Measurements from ENCODE around the gene ELAVL1. TPM values are rescaled to one million over a fixed set of nuclear protein-coding genes. Genes with fewer than 3 reads are reported as not detected.

Gene ELAVL1
- total and polyA plus RNA-seq, 2 experiments from 2014 or later = 81.6 to 143 TPM

DNA sequence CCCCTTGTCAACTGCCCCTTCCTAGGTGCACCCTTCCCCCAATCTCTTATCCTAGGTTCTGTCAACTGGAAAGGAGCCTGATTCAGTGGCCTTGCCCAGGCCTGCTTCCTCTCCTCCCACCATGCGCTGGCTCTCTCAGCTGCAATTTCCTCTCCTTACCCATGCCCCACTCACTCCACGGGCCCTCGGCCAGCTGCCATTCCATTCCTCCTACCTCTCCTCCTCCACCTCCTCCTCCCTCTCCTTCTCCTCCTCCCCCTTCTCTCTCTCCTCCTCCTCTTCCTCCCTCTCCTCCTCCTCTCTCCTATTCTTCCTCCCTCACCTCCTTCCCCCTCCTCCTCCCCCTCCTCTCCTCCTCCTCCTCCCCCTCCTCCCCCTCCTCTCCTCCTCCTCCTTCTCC is 52.4 kb downstream of the ELAVL1 start:
- Histone ChIP-seq H3K9me2 (ENCODE audit: insufficient read depth) (no peaks in the 10 kb centered on the region), H3K36me3 (ENCODE audit: insufficient read depth) (0 out of 2 replicates have a peak, but pooled peaks cover under 1% of the 10 kb centered on the region), H3K4me2 (no peak overlapping the region), H3K27me3 (ENCODE audit: insufficient read depth) (no peaks in the 10 kb centered on the region), H3F3A (replicated peaks; ENCODE audit: low read depth) (0 out of 2 replicates have a peak, but pooled peaks cover 5% of the 10 kb centered on the region), H3K27ac (ENCODE audit: low read depth) (no peak overlapping the region), H4K20me1 (replicated peaks; ENCODE audit: insufficient read depth) (no peaks in the 10 kb centered on the region; the same call in 1 of the 2 replicates), H3K79me2 (replicated peaks; ENCODE audit: insufficient read depth) (no peaks in the 10 kb centered on the region), H2AFZ (no peak overlapping the region), H3K4me1 (ENCODE audit: insufficient read depth) (no peaks in the 10 kb centered on the region; the same call in 1 of the 2 replicates), H3K4me3 (no peak overlapping the region)
- Mint-ChIP-seq H3K27ac (no peak overlapping the region), H3K4me3 (no peak overlapping the region), H3K4me1 (peaks cover 7% of the 10 kb centered on the region), H3K36me3 (ENCODE audit: low read depth) (peaks cover 16% of the 10 kb centered on the region; the same call in 2 of the 3 replicates), H3K9me3 (peaks cover 7% of the 10 kb centered on the region), H3K27me3 (ENCODE audit: insufficient read depth, low read depth, poor library complexity) (peaks cover 23% of the 10 kb centered on the region)
- no peak for DNase-seq (ENCODE audit: low spot score)
- TF ChIP-seq JUNB (IDR thresholded peaks at IDR 0.05; ENCODE audit: unreplicated experiment) (no peak), EZH2phosphoT487 (IDR thresholded peaks at IDR 0.05; ENCODE audit: unreplicated experiment) (no peak), CREB1 (CRISPR knock-in tag; IDR thresholded peaks at IDR 0.05; ENCODE audit: low read depth) (no peak), STAT1 (IDR thresholded peaks at IDR 0.05; ENCODE audit: unreplicated experiment) (no peak), CTCF (conservative IDR thresholded peaks at IDR 0.05; ENCODE audit: low read depth in 2 of 2) (no peak), ZNF114 (CRISPR knock-in tag; IDR thresholded peaks at IDR 0.05) (no peak), ETS1 (IDR thresholded peaks at IDR 0.05) (no peak), ZNF331 (CRISPR knock-in tag; IDR thresholded peaks at IDR 0.05; ENCODE audit: low read depth) (no peak), POLR2AphosphoS5 (IDR thresholded peaks at IDR 0.05; ENCODE audit: low read depth) (no peak), EZH2 (IDR thresholded peaks at IDR 0.05; ENCODE audit: low read depth, unreplicated experiment) (no peak), NANOG (IDR thresholded peaks at IDR 0.05; ENCODE audit: borderline replicate concordance) (no peak)
- TF ChIP-seq, protein P1, sequence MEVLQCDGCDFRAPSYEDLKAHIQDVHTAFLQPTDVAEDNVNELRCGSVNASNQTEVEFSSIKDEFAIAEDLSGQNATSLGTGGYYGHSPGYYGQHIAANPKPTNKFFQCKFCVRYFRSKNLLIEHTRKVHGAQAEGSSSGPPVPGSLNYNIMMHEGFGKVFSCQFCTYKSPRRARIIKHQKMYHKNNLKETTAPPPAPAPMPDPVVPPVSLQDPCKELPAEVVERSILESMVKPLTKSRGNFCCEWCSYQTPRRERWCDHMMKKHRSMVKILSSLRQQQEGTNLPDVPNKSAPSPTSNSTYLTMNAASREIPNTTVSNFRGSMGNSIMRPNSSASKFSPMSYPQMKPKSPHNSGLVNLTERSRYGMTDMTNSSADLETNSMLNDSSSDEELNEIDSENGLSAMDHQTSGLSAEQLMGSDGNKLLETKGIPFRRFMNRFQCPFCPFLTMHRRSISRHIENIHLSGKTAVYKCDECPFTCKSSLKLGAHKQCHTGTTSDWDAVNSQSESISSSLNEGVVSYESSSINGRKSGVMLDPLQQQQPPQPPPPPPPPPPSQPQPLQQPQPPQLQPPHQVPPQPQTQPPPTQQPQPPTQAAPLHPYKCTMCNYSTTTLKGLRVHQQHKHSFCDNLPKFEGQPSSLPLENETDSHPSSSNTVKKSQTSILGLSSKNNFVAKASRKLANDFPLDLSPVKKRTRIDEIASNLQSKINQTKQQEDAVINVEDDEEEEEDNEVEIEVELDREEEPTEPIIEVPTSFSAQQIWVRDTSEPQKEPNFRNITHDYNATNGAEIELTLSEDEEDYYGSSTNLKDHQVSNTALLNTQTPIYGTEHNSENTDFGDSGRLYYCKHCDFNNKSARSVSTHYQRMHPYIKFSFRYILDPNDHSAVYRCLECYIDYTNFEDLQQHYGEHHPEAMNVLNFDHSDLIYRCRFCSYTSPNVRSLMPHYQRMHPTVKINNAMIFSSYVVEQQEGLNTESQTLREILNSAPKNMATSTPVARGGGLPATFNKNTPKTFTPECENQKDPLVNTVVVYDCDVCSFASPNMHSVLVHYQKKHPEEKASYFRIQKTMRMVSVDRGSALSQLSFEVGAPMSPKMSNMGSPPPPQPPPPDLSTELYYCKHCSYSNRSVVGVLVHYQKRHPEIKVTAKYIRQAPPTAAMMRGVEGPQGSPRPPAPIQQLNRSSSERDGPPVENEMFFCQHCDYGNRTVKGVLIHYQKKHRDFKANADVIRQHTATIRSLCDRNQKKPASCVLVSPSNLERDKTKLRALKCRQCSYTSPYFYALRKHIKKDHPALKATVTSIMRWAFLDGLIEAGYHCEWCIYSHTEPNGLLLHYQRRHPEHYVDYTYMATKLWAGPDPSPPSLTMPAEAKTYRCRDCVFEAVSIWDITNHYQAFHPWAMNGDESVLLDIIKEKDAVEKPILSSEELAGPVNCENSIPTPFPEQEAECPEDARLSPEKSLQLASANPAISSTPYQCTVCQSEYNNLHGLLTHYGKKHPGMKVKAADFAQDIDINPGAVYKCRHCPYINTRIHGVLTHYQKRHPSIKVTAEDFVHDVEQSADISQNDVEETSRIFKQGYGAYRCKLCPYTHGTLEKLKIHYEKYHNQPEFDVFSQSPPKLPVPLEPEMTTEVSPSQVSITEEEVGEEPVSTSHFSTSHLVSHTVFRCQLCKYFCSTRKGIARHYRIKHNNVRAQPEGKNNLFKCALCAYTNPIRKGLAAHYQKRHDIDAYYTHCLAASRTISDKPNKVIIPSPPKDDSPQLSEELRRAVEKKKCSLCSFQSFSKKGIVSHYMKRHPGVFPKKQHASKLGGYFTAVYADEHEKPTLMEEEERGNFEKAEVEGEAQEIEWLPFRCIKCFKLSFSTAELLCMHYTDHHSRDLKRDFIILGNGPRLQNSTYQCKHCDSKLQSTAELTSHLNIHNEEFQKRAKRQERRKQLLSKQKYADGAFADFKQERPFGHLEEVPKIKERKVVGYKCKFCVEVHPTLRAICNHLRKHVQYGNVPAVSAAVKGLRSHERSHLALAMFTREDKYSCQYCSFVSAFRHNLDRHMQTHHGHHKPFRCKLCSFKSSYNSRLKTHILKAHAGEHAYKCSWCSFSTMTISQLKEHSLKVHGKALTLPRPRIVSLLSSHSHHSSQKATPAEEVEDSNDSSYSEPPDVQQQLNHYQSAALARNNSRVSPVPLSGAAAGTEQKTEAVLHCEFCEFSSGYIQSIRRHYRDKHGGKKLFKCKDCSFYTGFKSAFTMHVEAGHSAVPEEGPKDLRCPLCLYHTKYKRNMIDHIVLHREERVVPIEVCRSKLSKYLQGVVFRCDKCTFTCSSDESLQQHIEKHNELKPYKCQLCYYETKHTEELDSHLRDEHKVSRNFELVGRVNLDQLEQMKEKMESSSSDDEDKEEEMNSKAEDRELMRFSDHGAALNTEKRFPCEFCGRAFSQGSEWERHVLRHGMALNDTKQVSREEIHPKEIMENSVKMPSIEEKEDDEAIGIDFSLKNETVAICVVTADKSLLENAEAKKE (CRISPR knock-in tag; IDR thresholded peaks at IDR 0.05) = no peak
- TF ChIP-seq, protein P2, sequence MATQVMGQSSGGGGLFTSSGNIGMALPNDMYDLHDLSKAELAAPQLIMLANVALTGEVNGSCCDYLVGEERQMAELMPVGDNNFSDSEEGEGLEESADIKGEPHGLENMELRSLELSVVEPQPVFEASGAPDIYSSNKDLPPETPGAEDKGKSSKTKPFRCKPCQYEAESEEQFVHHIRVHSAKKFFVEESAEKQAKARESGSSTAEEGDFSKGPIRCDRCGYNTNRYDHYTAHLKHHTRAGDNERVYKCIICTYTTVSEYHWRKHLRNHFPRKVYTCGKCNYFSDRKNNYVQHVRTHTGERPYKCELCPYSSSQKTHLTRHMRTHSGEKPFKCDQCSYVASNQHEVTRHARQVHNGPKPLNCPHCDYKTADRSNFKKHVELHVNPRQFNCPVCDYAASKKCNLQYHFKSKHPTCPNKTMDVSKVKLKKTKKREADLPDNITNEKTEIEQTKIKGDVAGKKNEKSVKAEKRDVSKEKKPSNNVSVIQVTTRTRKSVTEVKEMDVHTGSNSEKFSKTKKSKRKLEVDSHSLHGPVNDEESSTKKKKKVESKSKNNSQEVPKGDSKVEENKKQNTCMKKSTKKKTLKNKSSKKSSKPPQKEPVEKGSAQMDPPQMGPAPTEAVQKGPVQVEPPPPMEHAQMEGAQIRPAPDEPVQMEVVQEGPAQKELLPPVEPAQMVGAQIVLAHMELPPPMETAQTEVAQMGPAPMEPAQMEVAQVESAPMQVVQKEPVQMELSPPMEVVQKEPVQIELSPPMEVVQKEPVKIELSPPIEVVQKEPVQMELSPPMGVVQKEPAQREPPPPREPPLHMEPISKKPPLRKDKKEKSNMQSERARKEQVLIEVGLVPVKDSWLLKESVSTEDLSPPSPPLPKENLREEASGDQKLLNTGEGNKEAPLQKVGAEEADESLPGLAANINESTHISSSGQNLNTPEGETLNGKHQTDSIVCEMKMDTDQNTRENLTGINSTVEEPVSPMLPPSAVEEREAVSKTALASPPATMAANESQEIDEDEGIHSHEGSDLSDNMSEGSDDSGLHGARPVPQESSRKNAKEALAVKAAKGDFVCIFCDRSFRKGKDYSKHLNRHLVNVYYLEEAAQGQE (IDR thresholded peaks at IDR 0.05; ENCODE audit: unreplicated experiment) = no peak
- peak; percentile 16 for ATAC-seq
